NCI-H2227 (cell line): ENCODE results near the gene TRIM72.
"Not testable (repeated sequence)": the region's sequence is repeated elsewhere in the genome, so short reads cannot be mapped to it uniquely, and the experiment has no call there.

Experiments
- DNase-seq: peaks from one replicate; lab custom pipeline; 2025; ENCODE audit not compliant: unreplicated experiment; lab: John Stamatoyannopoulos, UW

The TRIM72 gene

GRCh38 chr16:31214708-31215286, 878 bp downstream of the TRIM72 start:
- no peak for DNase-seq

- peak; percentile 48 for DNase-seq
These were observed 1.6 kb downstream of the TRIM72 start for GRCh38 chr16:31215287-31216162.

GRCh38 chr16:31216422-31217135, 2.7 kb downstream of the TRIM72 start, which contains the start of gene PYDC1:
PYDC1 (minus strand) TSS chr16:31217135; CDS start chr16:31217028, 107 bp downstream.
- no peak for DNase-seq

- no peak for DNase-seq
These were observed 3.2 kb downstream of the TRIM72 start for GRCh38 chr16:31217136-31217530.

GRCh38 chr16:31219154-31219741, 5.3 kb downstream of the TRIM72 start:
- no peak for DNase-seq

GRCh38 chr16:31221357-31222160, 7.6 kb downstream of the TRIM72 start:
- no peak for DNase-seq

- no peak for DNase-seq
These were observed 9.1 kb downstream of the TRIM72 start for GRCh38 chr16:31223044-31223443.

- DNase-seq = no peak
These were observed 10.4 kb downstream of the TRIM72 start for GRCh38 chr16:31224092-31224955.

- no peak for DNase-seq
These were observed 11.3 kb downstream of the TRIM72 start for GRCh38 chr16:31225193-31225592.

GRCh38 chr16:31228206-31228605, 14.3 kb downstream of the TRIM72 start:
- DNase-seq = no peak

- DNase-seq = no peak
These were observed 15.6 kb downstream of the TRIM72 start for GRCh38 chr16:31229501-31229900.

GRCh38 chr16:31238041-31238440, 24.1 kb downstream of the TRIM72 start:
- no peak for DNase-seq

- no peak for DNase-seq
These were observed 28.3 kb downstream of the TRIM72 start for GRCh38 chr16:31242206-31242605.

- no peak for DNase-seq
These were observed 30.1 kb downstream of the TRIM72 start for GRCh38 chr16:31243734-31244670.

GRCh38 chr16:31245598-31245997, 31.7 kb downstream of the TRIM72 start:
- DNase-seq = not testable (repeated sequence)

GRCh38 chr16:31246296-31246695, 32.4 kb downstream of the TRIM72 start:
- no peak for DNase-seq

- no peak for DNase-seq
These were observed 34.4 kb downstream of the TRIM72 start for GRCh38 chr16:31248344-31248743.

GRCh38 chr16:31250782-31251384, 37.0 kb downstream of the TRIM72 start:
- DNase-seq = no peak
